Measurements from ENCODE around the gene BAHCC1. TPM values are rescaled to one million over a fixed set of nuclear protein-coding genes. Genes with fewer than 3 reads are reported as not detected.
A peak's percentile ranks its signal among the peaks of the same experiment; 100 is the strongest.
"Not testable (repeated sequence)": the region's sequence is repeated elsewhere in the genome, so short reads cannot be mapped to it uniquely, and the experiment has no call there.

BAHCC1 gene
- total and polyA plus RNA-seq, 9 donors, result 6.9 to 17.4 (median 14.7) TPM

DNA sequence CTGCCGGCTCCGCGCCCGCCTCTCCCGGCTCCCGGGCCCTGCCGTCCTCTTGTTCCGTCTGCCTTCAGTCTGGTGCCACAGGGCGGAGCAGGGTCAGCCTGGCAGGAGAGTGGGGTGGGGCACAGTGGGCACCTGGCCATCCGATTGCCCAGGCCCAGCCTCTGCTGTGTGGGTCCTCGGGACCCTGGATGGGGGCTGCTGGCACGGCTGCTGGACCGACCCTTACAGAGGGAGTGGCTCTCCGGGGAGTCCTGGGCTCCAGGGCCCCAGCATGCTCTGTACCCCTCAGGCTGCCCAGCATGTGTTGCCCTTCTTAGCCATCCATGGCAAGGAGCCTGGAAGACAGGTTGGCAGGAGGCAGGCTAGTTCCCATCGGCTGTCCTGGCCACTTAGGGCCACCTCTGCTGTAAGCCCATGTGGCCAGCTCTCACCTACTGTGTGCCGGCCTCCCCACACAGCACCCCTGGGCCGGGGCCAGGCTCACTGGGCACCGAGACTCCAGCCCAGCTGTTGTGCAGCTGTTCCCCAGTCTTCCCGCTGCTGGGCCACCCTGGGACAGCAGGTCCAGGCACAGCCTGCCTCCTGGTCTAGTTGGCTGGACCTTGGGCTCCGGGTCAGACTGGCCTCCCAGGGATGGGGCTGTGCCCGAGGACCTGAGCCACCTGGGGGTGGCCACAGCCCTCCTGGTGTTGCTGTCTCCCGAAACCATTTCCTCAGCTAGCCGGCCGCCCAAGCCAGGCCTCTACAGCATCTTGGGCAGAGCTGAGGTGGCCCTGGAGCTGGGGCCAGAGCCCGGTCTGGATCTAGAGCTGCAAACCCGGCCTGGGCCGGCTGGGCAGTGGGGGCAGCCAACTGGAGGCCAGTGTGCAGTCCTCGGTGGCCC is 24.9 kb downstream of the BAHCC1 start:
- no peaks in the 10 kb centered on the region for H3K9me3 ChIP-seq (replicated peaks; ENCODE audit: control insufficient read depth, low read depth, low read length)
- peaks cover 88% of the 10 kb centered on the region for H3K4me1 ChIP-seq (ENCODE audit: control insufficient read depth, insufficient read depth, low read length)
- peak overlapping the region; percentile 18 for H3K4me3 ChIP-seq (ENCODE audit: low read length)
- H3K36me3 ChIP-seq (ENCODE audit: control insufficient read depth, insufficient read depth, low read length), result no peaks in the 10 kb centered on the region
- H3K27ac ChIP-seq (ENCODE audit: low read length), result peak overlapping the region; percentile 93
- DNase-seq, result peak; percentile 76
- peaks cover under 1% of the 10 kb centered on the region for H3K27me3 ChIP-seq (ENCODE audit: control insufficient read depth, insufficient read depth, low read length)
- WGBS (ENCODE audit: insufficient coverage), result 35% methylated on average over 27 of the region's 28 CpGs

DNA sequence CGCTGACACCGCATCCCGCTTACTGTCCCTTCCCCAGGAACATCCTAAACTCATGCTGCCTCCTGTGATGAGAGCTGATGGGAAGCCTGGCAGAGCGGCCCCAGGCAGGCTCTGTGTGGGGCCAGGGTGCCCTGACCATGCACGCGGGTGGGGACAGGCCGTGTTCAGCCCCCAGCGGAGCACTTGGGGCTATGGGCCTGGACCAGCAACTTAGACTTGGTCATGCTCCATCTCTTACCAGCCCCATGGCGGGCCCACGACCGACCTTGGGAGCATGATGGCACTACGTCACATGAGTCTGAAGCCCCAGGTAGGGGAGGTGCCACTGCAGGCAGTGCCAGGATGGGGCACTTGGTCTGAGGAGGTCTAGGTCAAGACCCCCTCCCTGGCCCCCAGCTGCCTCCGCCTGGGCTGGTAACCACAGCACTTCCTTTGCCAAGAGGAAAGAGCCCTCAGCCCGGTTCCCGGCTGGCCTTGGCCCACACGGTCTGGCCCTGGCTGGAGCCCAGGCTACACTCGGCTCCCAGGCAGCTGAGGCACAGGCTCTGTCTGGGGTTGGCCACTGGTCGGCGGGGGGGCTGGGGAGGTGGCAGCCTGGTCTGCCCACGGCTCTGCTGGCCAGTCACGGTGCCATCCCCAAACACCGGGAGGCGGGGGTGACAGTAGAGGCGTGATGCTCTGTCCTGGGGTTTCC is 25.7 kb downstream of the BAHCC1 start:
- Histone ChIP-seq H3K4me3 (ENCODE audit: low read length) (no peak overlapping the region), H3K4me1 (ENCODE audit: control insufficient read depth, insufficient read depth, low read length) (peaks cover 80% of the 10 kb centered on the region), H3K9me3 (replicated peaks; ENCODE audit: control insufficient read depth, low read depth, low read length) (no peaks in the 10 kb centered on the region), H3K36me3 (ENCODE audit: control insufficient read depth, insufficient read depth, low read length) (no peaks in the 10 kb centered on the region), H3K27me3 (ENCODE audit: control insufficient read depth, insufficient read depth, low read length) (no peaks in the 10 kb centered on the region), H3K27ac (ENCODE audit: low read length) (peak overlapping the region; percentile 93)
- 70% methylated on average over 15 of the region's 24 CpGs for WGBS (ENCODE audit: insufficient coverage)
- DNase-seq, result peak; percentile 63

DNA sequence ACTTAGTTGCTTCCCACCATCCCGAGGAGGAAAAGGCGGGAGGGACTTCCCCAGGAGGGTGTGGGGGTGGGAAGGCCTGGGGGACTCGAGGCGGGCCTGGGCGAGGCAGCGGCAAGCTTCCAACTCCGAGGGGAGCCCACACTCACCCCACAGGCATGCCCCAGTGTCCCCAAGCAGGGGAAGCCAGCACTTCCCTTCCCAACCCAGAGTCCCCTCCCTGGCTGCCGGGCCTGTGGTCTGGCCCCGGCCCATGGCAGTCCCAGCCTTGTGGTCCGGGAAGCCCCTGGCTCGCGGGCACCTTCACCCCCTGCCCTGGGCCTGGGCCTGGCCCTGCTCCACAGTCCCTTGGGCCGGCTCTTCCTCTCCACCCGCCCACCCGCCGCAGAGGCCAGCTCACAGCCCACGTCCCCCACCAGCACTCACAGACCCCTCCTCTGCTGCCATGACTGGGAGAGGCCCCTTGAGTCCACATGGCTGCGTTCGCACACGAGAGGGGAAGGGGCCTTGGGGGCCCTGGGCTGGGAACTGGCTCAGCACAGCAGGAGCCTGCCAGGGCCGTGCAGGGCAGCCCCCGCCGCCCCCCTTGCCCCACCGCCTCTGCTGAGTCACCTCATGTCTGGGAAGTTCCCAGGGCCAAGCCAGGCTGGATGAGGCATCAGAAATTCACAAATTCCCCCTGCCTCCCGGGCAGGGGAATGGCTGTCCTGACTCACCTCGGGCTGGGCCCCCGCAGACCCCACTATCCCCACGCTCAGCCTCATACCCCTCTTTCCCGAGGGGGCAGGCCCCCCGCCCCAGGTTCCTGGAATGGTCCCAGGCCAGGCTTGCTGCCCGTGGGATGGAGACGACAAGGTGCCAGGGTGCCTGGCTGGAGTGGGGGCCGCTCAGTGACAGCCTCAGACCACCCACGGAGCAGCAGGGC is 27.8 kb downstream of the BAHCC1 start:
- peak; percentile 80 for DNase-seq
- H3K27ac ChIP-seq (ENCODE audit: low read length), result peak overlapping the region; percentile 55
- no peaks in the 10 kb centered on the region for H3K27me3 ChIP-seq (ENCODE audit: control insufficient read depth, insufficient read depth, low read length)
- peaks cover 81% of the 10 kb centered on the region for H3K4me1 ChIP-seq (ENCODE audit: control insufficient read depth, insufficient read depth, low read length)
- no peaks in the 10 kb centered on the region for H3K36me3 ChIP-seq (ENCODE audit: control insufficient read depth, insufficient read depth, low read length)
- H3K4me3 ChIP-seq (ENCODE audit: low read length), result no peak overlapping the region
- H3K9me3 ChIP-seq (replicated peaks; ENCODE audit: control insufficient read depth, low read depth, low read length), result no peaks in the 10 kb centered on the region
- WGBS (ENCODE audit: insufficient coverage), result 20% methylated on average over 19 of the region's 34 CpGs

DNA sequence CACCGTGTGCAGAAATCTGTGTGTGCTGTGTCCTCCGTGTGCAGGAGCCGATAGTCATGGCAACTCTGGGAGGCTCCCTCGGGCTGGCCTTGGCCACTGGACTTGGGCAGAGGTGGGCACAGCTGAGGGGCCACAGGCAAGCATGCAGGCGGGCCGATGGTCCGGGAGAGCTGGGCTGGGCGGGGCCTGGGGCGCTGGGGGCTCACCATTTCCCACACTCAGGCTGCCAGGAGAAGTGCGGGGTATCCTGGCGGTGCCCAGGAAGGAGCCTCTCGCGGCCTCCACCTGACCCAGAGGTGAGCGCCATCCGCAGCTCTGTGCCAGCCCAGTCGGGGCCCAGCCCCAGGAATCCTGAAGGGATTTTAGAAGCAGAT is 28.4 kb downstream of the BAHCC1 start:
- Histone ChIP-seq H3K4me1 (ENCODE audit: control insufficient read depth, insufficient read depth, low read length) (peaks cover 81% of the 10 kb centered on the region), H3K27ac (ENCODE audit: low read length) (peak overlapping the region; percentile 55), H3K27me3 (ENCODE audit: control insufficient read depth, insufficient read depth, low read length) (no peaks in the 10 kb centered on the region), H3K4me3 (ENCODE audit: low read length) (no peak overlapping the region), H3K36me3 (ENCODE audit: control insufficient read depth, insufficient read depth, low read length) (no peaks in the 10 kb centered on the region), H3K9me3 (replicated peaks; ENCODE audit: control insufficient read depth, low read depth, low read length) (no peaks in the 10 kb centered on the region)
- DNase-seq, result no peak
- WGBS (ENCODE audit: insufficient coverage), result 77% methylated on average over 13 of the region's 16 CpGs

DNA sequence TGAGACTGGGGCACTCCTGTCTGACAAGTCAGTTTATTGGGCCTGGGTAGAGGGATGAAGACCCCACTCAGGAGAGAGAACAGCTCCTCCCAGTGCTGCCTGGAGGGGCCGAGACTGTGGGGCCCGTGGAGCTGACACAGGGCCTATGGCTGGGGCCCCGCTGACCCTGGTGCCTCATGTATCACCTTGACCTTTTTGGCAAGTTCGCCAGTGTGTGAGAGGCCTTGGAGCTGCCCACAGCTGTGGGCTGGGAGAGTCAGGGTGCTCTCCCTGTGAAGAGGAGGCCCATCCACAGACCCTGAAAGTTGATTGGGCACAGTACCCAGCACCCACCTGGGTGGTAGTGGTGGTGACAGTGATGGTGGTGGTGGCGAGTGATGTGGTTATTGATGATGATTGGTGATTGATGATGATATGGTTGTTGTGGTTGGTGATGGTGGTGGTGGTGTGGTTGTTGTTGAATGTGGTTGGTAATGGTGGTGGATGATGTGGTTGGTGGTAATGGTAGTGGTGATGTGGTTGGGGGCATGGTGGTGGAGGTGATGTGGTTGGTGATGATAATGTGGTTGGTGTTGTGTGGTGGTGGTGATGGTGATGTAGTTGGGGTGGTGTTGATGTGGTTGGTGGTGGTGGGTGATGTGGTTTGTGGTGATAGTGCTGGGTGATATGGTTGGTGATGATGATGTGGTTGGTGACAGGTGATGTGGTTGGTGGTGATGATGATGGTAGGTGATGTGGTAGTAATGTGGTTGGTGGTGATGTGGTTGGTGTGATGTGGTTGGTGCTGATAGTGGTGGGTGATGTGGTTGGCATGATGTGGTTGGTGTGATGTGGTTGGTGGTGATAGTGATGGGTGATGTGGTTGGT is 29.1 kb downstream of the BAHCC1 start:
- peaks cover 81% of the 10 kb centered on the region for H3K4me1 ChIP-seq (ENCODE audit: control insufficient read depth, insufficient read depth, low read length)

DNA sequence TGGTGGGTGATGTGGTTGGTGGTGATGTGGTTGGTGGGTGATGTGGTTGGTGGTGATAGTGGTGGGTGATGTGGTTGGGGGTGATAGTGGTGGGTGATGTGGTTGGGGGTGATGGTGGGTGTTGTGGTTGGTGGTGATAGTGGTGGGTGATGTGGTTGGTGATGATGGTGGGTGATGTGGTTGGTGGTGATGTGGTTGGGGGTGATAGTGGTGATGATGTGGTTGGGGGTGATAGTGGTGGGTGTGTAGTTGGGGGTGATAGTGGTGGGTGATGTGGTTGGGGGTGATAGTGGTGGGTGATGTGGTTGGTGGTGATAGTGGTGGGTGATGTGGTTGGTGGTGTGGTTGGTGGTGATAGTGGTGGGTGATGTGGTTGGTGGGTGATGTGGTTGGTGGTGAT is 29.8 kb downstream of the BAHCC1 start:
- DNase-seq; H3K27me3 ChIP-seq (ENCODE audit: control insufficient read depth, insufficient read depth, low read length); H3K9me3 ChIP-seq (replicated peaks; ENCODE audit: control insufficient read depth, low read depth, low read length); H3K36me3 ChIP-seq (ENCODE audit: control insufficient read depth, insufficient read depth, low read length); H3K4me3 ChIP-seq (ENCODE audit: low read length); H3K27ac ChIP-seq (ENCODE audit: low read length): not testable (repeated sequence)
- H3K4me1 ChIP-seq (ENCODE audit: control insufficient read depth, insufficient read depth, low read length), result peaks cover 81% of the 10 kb centered on the region

More for the DNA sequence above, 29.1 kb downstream of the BAHCC1 start:
- 96% methylated on average over 5 of the region's 5 CpGs for WGBS (ENCODE audit: insufficient coverage)
- Histone ChIP-seq H3K27me3 (ENCODE audit: control insufficient read depth, insufficient read depth, low read length) (no peaks in the 10 kb centered on the region), H3K27ac (ENCODE audit: low read length) (no peak overlapping the region), H3K36me3 (ENCODE audit: control insufficient read depth, insufficient read depth, low read length) (no peaks in the 10 kb centered on the region), H3K4me3 (ENCODE audit: low read length) (no peak overlapping the region), H3K9me3 (replicated peaks; ENCODE audit: control insufficient read depth, low read depth, low read length) (no peaks in the 10 kb centered on the region)
- no peak for DNase-seq

DNA sequence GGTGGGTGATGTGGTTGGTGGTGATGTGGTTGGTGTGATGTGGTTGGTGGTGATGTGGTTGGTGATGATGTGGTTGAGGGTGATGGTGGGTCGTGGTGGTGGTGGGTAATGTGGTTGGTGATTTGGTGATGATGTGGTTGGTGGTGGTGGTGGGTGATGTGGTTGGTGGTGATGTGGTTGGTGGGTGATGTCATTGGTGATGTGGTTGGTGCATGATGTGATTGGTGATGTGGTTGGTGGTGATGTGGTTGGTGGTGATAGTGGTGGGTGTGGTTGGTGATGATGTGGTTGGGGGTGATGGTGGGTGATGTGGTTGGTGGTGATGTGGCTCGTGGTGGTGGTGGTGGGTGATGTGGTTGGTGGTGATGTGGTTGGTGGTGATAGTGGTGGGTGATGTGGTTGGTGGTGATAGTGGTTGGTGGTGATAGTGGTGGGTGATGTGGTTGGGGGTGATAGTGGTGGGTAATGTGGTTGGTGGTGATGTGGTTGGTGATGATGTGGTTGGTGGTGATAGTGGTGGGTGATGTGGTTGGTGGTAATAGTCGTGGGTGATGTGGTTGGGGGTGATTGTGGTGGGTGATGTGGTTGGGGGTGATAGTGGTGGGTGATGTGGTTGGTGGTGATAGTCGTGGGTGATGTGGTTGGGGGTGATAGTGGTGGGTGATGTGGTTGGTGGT is 30.6 kb downstream of the BAHCC1 start:
- not testable (repeated sequence) for H3K4me3 ChIP-seq (ENCODE audit: low read length); H3K9me3 ChIP-seq (replicated peaks; ENCODE audit: control insufficient read depth, low read depth, low read length); H3K36me3 ChIP-seq (ENCODE audit: control insufficient read depth, insufficient read depth, low read length); H3K27me3 ChIP-seq (ENCODE audit: control insufficient read depth, insufficient read depth, low read length); H3K27ac ChIP-seq (ENCODE audit: low read length); DNase-seq
- peaks cover 80% of the 10 kb centered on the region for H3K4me1 ChIP-seq (ENCODE audit: control insufficient read depth, insufficient read depth, low read length)
- WGBS (ENCODE audit: insufficient coverage), result 89% methylated on average over 3 of the region's 4 CpGs

DNA sequence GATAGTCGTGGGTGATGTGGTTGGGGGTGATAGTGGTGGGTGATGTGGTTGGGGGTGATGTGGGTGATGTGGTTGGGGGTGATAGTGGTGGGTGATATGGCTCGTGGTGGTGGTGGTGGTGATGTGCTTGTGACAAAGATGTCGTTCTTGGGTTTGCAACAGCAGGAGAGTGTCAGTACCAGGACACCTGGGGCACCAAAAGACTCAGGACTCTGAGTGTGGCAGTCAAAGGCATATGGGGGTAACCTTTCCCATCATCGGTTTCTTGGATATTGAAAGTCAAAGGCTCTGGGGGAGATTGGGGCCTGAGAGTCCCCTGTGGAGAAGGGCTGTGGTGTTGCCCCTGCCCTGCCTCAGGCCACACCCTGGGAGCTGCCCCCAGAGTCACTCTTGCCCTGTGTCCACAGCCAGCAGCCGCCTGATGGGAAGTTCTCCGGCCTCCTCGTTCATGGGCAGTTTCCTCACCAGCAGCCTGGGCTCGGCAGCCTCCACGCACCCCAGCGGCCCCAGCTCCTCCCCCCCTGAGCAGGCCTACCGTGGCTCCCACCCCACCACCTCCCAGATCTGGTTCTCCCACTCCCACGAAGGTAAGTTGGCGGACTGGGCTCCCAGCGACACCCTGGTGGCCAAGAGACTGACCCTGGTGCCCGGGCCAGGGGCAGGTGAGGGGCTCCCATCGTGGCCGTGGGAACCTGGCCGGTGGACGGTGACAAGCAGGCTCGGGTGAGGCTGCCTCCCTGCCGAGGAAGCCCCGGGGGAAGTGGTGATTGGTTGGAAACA is 31.3 kb downstream of the BAHCC1 start:
- Histone ChIP-seq H3K36me3 (ENCODE audit: control insufficient read depth, insufficient read depth, low read length) (no peaks in the 10 kb centered on the region), H3K27me3 (ENCODE audit: control insufficient read depth, insufficient read depth, low read length) (no peaks in the 10 kb centered on the region), H3K4me3 (ENCODE audit: low read length) (no peak overlapping the region), H3K27ac (ENCODE audit: low read length) (peak overlapping the region; percentile 87), H3K4me1 (ENCODE audit: control insufficient read depth, insufficient read depth, low read length) (peaks cover 79% of the 10 kb centered on the region), H3K9me3 (replicated peaks; ENCODE audit: control insufficient read depth, low read depth, low read length) (no peaks in the 10 kb centered on the region)
- 52% methylated on average over 17 of the region's 22 CpGs for WGBS (ENCODE audit: insufficient coverage)
- DNase-seq, result no peak

Data from muscle of leg (tissue), 11 donors.